Measurements from ENCODE around the gene POT1.

GRCh38 chr7:124929467-124930172 lies at the start of gene POT1:
- TF ChIP-seq POLR2A (IDR thresholded peaks at IDR 0.05): no peak
- no peak for TF ChIP-seq CTCF (IDR thresholded peaks at IDR 0.05)

Data from Peyer's patch (tissue), 4 donors.